Fibroblast of lung (primary cell): ENCODE data around the gene GDA. TPM values are rescaled to one million over a fixed set of nuclear protein-coding genes. Genes with fewer than 3 reads are reported as not detected.

ENCODE experiments used
- DNase-seq, 2 donors: peaks; one replicate each; pipeline versions ENCODE4 v3.0.0 to v3.0.0-alpha.2; 2010; ENCODE audit warnings: low read depth in 2 of 2
- H2AFZ ChIP-seq: 2 replicates; pipeline ENCODE4 v1.5.1; 2012; ENCODE audit warnings: low read length, control low read depth, inconsistent platforms
- H3K27ac ChIP-seq: 2 replicates; pipeline ENCODE4 v1.5.1; 2011; ENCODE audit warnings: low read length, control low read depth; ENCODE audit not compliant: insufficient read depth
- H3K27me3 ChIP-seq: 2 replicates; pipeline ENCODE4 v1.5.1; 2011; ENCODE audit warnings: mild to moderate bottlenecking, low read length; ENCODE audit not compliant: control insufficient read depth, insufficient read depth
- H3K36me3 ChIP-seq: 2 replicates; pipeline ENCODE4 v1.5.1; 2011; ENCODE audit warnings: low read length; ENCODE audit not compliant: control insufficient read depth, insufficient read depth
- H3K4me1 ChIP-seq: 2 replicates; pipeline ENCODE4 v1.5.1; 2011; ENCODE audit warnings: low read length; ENCODE audit not compliant: control insufficient read depth, insufficient read depth; ENCODE audit errors: extremely low read depth
- H3K4me2 ChIP-seq: 2 replicates; pipeline ENCODE4 v1.5.1; 2011; ENCODE audit warnings: low read length, control low read depth; ENCODE audit not compliant: insufficient read depth; ENCODE audit errors: extremely low read depth
- H3K4me3 ChIP-seq, 4 experiments: fragments of 200-600 bp in 1 of 4; sonication (generic) in 1 of 4; replicated peaks in 1 of 4; 2 replicates each; pipeline ENCODE4 v1.5.1; 2011 to 2016; ENCODE audit warnings: low read length in 4 of 4, low read depth in 3 of 4, mild to moderate bottlenecking in 3 of 4, control low read depth in 2 of 4, inconsistent platforms in 1 of 4, mixed read lengths in 1 of 4; ENCODE audit not compliant: insufficient read depth in 1 of 4; ENCODE audit errors: control extremely low read depth in 1 of 4
- H3K79me2 ChIP-seq: 2 replicates; pipeline ENCODE4 v1.5.1; 2012; ENCODE audit warnings: mild to moderate bottlenecking, low read length, inconsistent platforms; ENCODE audit not compliant: control insufficient read depth, insufficient read depth
- H3K9ac ChIP-seq: 2 replicates; pipeline ENCODE4 v1.5.1; 2011; ENCODE audit warnings: mild to moderate bottlenecking, low read length, control low read depth; ENCODE audit not compliant: insufficient read depth
- H3K9me3 ChIP-seq: 2 replicates; pipeline ENCODE4 v1.5.1; 2012; ENCODE audit warnings: low read depth, low read length; ENCODE audit not compliant: control insufficient read depth, insufficient read depth
- H4K20me1 ChIP-seq: 2 replicates; pipeline ENCODE4 v1.5.1; 2011; ENCODE audit warnings: low read length; ENCODE audit not compliant: control insufficient read depth, insufficient read depth; ENCODE audit errors: extremely low read depth
- CTCF ChIP-seq, 2 donors: IDR thresholded peaks in 1 of 2; conservative IDR thresholded peaks in 1 of 2; 1 replicate in 1 of 2; 2 replicates in 1 of 2; pipeline ENCODE4 v1.5.1; 2011 to 2012; ENCODE audit warnings: low read length in 2 of 2, control low read depth in 1 of 2, inconsistent platforms in 1 of 2, low read depth in 1 of 2, mild to moderate bottlenecking in 1 of 2
- EZH2 ChIP-seq: IDR thresholded peaks from 2 replicates; pipeline ENCODE4 v1.5.1; 2012; ENCODE audit warnings: low read length, control low read depth, mild to moderate bottlenecking; ENCODE audit errors: missing control alignments
- polyA plus RNA-seq, 2 donors: library from polyadenylated mRNA; depleted of rRNA in 1 of 2; stranded (reverse) in 1 of 2; unstranded in 1 of 2; fragments of >200 nt; gene quantifications; 2 replicates each; pipeline ENCODE4 v1.2.1, GENCODE V29; 2011 to 2012; ENCODE audit warnings: missing spikeins in 1 of 2
- total RNA-seq: library from RNA; depleted of rRNA; stranded (reverse); fragments of >200 nt; gene quantifications from 2 replicates; pipeline ENCODE4 v1.2.1, GENCODE V29; 2014

The GDA gene
- total and polyA plus RNA-seq, 2 donors (not counting 1 experiment from before 2014, with no cell fraction given), result not detected

GRCh38 chr9:72128526-72128925 lies 20.7 kb upstream of the GDA start:
- H3K36me3 ChIP-seq, result no peaks in the 10 kb centered on the region
- H3K27ac ChIP-seq, result no peak overlapping the region
- H3K9ac ChIP-seq, result no peak overlapping the region
- no peak overlapping the region for H2AFZ ChIP-seq
- H4K20me1 ChIP-seq, result no peaks in the 10 kb centered on the region
- H3K9me3 ChIP-seq, result no peaks in the 10 kb centered on the region
- DNase-seq, result no peak
- no peak overlapping the region for H3K4me2 ChIP-seq
- no peak for TF ChIP-seq CTCF (conservative IDR thresholded peaks at IDR 0.05 in 1 of 2, IDR thresholded peaks at IDR 0.05 in 1 of 2; ENCODE audit: low read depth in 1 of 2, low read length in 2 of 2)
- no peak for TF ChIP-seq EZH2
- no peak overlapping the region for H3K4me3 ChIP-seq
- no peaks in the 10 kb centered on the region for H3K4me1 ChIP-seq
- no peaks in the 10 kb centered on the region for H3K79me2 ChIP-seq
- no peaks in the 10 kb centered on the region for H3K27me3 ChIP-seq

GRCh38 chr9:72129271-72130156 lies 19.7 kb upstream of the GDA start:
- DNase-seq, result no peak
- Histone ChIP-seq H3K79me2 (no peaks in the 10 kb centered on the region), H3K27me3 (no peaks in the 10 kb centered on the region), H2AFZ (no peak overlapping the region), H3K36me3 (no peaks in the 10 kb centered on the region), H3K4me1 (no peaks in the 10 kb centered on the region), H3K4me3 (no peak overlapping the region), H3K9ac (no peak overlapping the region), H3K9me3 (no peaks in the 10 kb centered on the region), H3K4me2 (no peak overlapping the region), H4K20me1 (no peaks in the 10 kb centered on the region), H3K27ac (no peak overlapping the region)
- no peak for TF ChIP-seq CTCF (conservative IDR thresholded peaks at IDR 0.05 in 1 of 2, IDR thresholded peaks at IDR 0.05 in 1 of 2; ENCODE audit: low read depth in 1 of 2, low read length in 2 of 2)
- TF ChIP-seq EZH2, result no peak

GRCh38 chr9:72130321-72130720 lies 18.9 kb upstream of the GDA start:
- H3K9ac ChIP-seq, result no peak overlapping the region
- no peaks in the 10 kb centered on the region for H3K79me2 ChIP-seq
- H3K36me3 ChIP-seq, result no peaks in the 10 kb centered on the region
- H3K27me3 ChIP-seq, result no peaks in the 10 kb centered on the region
- no peaks in the 10 kb centered on the region for H3K9me3 ChIP-seq
- no peak for DNase-seq
- no peaks in the 10 kb centered on the region for H4K20me1 ChIP-seq
- no peak overlapping the region for H2AFZ ChIP-seq
- no peaks in the 10 kb centered on the region for H3K4me1 ChIP-seq
- H3K27ac ChIP-seq, result no peak overlapping the region
- H3K4me3 ChIP-seq, result no peak overlapping the region
- no peak overlapping the region for H3K4me2 ChIP-seq
- TF ChIP-seq CTCF (conservative IDR thresholded peaks at IDR 0.05 in 1 of 2, IDR thresholded peaks at IDR 0.05 in 1 of 2; ENCODE audit: low read depth in 1 of 2, low read length in 2 of 2) (no peak), EZH2 (no peak)
